ENCODE results near the gene ANKRA2. TPM values are rescaled to one million over a fixed set of nuclear protein-coding genes. Genes with fewer than 3 reads are reported as not detected.

The ANKRA2 gene
- polyA plus RNA-seq, 3 donors: 13.4 to 14.9 (median 13.5) TPM

DNA sequence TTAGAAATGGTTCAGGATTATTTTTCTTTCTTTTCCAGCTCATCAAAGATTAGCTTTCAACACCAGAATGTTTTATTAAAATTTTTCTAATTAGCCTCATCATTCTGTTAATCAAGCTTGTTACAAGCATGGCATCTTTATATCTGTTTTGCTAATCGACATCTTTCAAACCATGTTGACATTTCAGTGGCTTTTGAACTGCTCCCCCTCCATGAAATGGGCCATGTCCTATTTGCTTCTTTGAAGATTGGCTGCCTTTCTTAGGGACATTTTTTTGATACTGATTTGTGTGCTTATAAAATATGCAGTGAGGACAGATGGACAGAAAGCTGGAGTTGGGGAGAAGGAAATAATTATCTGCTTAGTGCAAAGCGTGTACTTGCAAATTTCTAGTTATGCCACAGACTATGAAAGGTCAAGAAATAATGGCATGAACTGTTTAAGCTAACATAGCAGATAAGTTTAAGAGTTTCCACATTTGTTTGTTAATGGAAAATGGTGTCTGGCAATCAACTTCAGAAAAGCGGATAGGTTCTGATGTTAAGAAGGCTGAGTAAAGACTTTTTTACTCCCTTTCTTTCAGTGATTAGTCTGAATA lies 39.7 kb downstream of the ANKRA2 start:
- Histone ChIP-seq H4K20me1 (ENCODE audit: insufficient read depth, low read length) (no peaks in the 10 kb centered on the region), H3K36me3 (replicated peaks in 1 of 2; ENCODE audit: control insufficient read depth in 1 of 2, insufficient read depth in 2 of 2, low read length in 2 of 2) (no peaks in the 10 kb centered on the region), H3K4me3 (replicated peaks in 1 of 3; ENCODE audit: low read depth in 2 of 3, low read length in 3 of 3) (no peak overlapping the region), H3K79me2 (ENCODE audit: insufficient read depth, low read length) (no peaks in the 10 kb centered on the region), H3K9ac (ENCODE audit: insufficient read depth, low read length, poor library complexity, severe bottlenecking) (no peak overlapping the region), H3K27me3 (ENCODE audit: control insufficient read depth in 2 of 2, insufficient read depth in 2 of 2, low read length in 2 of 2) (peaks cover 2% of the 10 kb centered on the region in 2 donors), H3K27ac (ENCODE audit: low read depth in 1 of 2, low read length in 2 of 2) (no peak overlapping the region), H3K4me1 (ENCODE audit: control insufficient read depth in 1 of 2, insufficient read depth in 2 of 2, low read length in 2 of 2) (no peaks in the 10 kb centered on the region), H3K9me3 (replicated peaks in 1 of 2; ENCODE audit: control insufficient read depth in 1 of 2, insufficient read depth in 1 of 2, low read length in 2 of 2) (no peaks in the 10 kb centered on the region), H2AFZ (ENCODE audit: insufficient read depth, low read depth, low read length, poor library complexity, severe bottlenecking) (no peak overlapping the region), H3K4me2 (replicated peaks; ENCODE audit: extremely low read depth, low read length, poor library complexity, severe bottlenecking) (no peak overlapping the region)
- H3K4me1 Mint-ChIP-seq: peaks cover 3% of the 10 kb centered on the region
- no peaks in the 10 kb centered on the region for H3K36me3 Mint-ChIP-seq
- H3K27ac Mint-ChIP-seq: no peak overlapping the region
- intact Hi-C loops (cut with micrococcal nuclease): no loop called here
- H3K4me3 Mint-ChIP-seq: no peak overlapping the region
- WGBS (ENCODE audit: insufficient coverage): 83% methylated on average over 1 of the region's 3 CpGs
- H3K9me3 Mint-ChIP-seq: no peaks in the 10 kb centered on the region
- TF ChIP-seq, protein P1, sequence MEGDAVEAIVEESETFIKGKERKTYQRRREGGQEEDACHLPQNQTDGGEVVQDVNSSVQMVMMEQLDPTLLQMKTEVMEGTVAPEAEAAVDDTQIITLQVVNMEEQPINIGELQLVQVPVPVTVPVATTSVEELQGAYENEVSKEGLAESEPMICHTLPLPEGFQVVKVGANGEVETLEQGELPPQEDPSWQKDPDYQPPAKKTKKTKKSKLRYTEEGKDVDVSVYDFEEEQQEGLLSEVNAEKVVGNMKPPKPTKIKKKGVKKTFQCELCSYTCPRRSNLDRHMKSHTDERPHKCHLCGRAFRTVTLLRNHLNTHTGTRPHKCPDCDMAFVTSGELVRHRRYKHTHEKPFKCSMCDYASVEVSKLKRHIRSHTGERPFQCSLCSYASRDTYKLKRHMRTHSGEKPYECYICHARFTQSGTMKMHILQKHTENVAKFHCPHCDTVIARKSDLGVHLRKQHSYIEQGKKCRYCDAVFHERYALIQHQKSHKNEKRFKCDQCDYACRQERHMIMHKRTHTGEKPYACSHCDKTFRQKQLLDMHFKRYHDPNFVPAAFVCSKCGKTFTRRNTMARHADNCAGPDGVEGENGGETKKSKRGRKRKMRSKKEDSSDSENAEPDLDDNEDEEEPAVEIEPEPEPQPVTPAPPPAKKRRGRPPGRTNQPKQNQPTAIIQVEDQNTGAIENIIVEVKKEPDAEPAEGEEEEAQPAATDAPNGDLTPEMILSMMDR (IDR thresholded peaks at IDR 0.05): no peak
- DNase-seq: no peak
- peaks cover 3 to 10% (median 6%) of the 10 kb centered on the region in 3 donors for H3K27me3 Mint-ChIP-seq (ENCODE audit: low read depth in 3 of 3)

DNA sequence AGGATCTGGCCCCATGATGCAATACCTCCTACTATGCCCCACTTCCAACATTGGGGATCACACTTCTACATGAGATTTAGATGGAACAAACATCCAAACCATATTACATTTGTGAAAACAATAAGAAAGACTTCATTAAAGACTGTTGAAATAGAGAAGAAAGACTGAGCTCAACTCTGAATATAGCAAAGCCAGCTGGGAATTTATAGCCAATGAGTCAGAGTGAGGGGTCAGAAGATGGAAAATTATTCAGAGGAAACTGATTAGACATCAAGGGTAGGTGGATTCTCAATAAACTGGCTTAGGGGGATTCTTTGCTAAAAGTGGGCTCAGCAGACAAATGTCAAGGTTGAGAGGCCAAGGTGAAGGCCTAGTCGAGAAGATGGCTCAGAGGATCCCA lies 41.6 kb downstream of the ANKRA2 start:
- H3K4me2 ChIP-seq (replicated peaks; ENCODE audit: extremely low read depth, low read length, poor library complexity, severe bottlenecking): no peak overlapping the region
- H3K4me3 Mint-ChIP-seq: no peak overlapping the region
- no peak overlapping the region for H3K4me3 ChIP-seq (replicated peaks in 1 of 3; ENCODE audit: low read depth in 2 of 3, low read length in 3 of 3)
- TF ChIP-seq, protein P1 (IDR thresholded peaks at IDR 0.05): no peak
- peaks cover 0 to 5% (median 3%) of the 10 kb centered on the region in 3 donors for H3K27me3 Mint-ChIP-seq (ENCODE audit: low read depth in 3 of 3)
- no peaks in the 10 kb centered on the region for H3K36me3 Mint-ChIP-seq
- peaks cover 10% of the 10 kb centered on the region for H3K4me1 Mint-ChIP-seq
- no peaks in the 10 kb centered on the region for H3K79me2 ChIP-seq (ENCODE audit: insufficient read depth, low read length)
- WGBS (ENCODE audit: insufficient coverage): 100% methylated on average over 1 of the region's 1 CpG
- no peak for DNase-seq
- no peaks in the 10 kb centered on the region for H3K9me3 Mint-ChIP-seq
- H3K9ac ChIP-seq (ENCODE audit: insufficient read depth, low read length, poor library complexity, severe bottlenecking): no peak overlapping the region
- no peaks in the 10 kb centered on the region for H3K9me3 ChIP-seq (replicated peaks in 1 of 2; ENCODE audit: control insufficient read depth in 1 of 2, insufficient read depth in 1 of 2, low read length in 2 of 2)
- no peak overlapping the region for H2AFZ ChIP-seq (ENCODE audit: insufficient read depth, low read depth, low read length, poor library complexity, severe bottlenecking)
- no peaks in the 10 kb centered on the region for H4K20me1 ChIP-seq (ENCODE audit: insufficient read depth, low read length)
- no peak overlapping the region for H3K27ac ChIP-seq (ENCODE audit: low read depth in 1 of 2, low read length in 2 of 2)
- H3K27ac Mint-ChIP-seq: no peak overlapping the region
- H3K27me3 ChIP-seq (ENCODE audit: control insufficient read depth in 2 of 2, insufficient read depth in 2 of 2, low read length in 2 of 2): peaks cover 0 to under 1% of the 10 kb centered on the region in 2 donors
- H3K4me1 ChIP-seq (ENCODE audit: control insufficient read depth in 1 of 2, insufficient read depth in 2 of 2, low read length in 2 of 2): no peaks in the 10 kb centered on the region
- H3K36me3 ChIP-seq (replicated peaks in 1 of 2; ENCODE audit: control insufficient read depth in 1 of 2, insufficient read depth in 2 of 2, low read length in 2 of 2): no peaks in the 10 kb centered on the region
- intact Hi-C loops (cut with micrococcal nuclease): no loop called here

All from CD14-positive monocyte (primary cell).